HUDEP-2 (cell line): Measurements from ENCODE around the gene ATXN1.

Experiments used
- DNase-seq, 76 experiments: peaks; one replicate each; lab custom pipeline; 2025; ENCODE audit not compliant: unreplicated experiment in 76 of 76; lab: John Stamatoyannopoulos, UW

The ATXN1 gene

DNA sequence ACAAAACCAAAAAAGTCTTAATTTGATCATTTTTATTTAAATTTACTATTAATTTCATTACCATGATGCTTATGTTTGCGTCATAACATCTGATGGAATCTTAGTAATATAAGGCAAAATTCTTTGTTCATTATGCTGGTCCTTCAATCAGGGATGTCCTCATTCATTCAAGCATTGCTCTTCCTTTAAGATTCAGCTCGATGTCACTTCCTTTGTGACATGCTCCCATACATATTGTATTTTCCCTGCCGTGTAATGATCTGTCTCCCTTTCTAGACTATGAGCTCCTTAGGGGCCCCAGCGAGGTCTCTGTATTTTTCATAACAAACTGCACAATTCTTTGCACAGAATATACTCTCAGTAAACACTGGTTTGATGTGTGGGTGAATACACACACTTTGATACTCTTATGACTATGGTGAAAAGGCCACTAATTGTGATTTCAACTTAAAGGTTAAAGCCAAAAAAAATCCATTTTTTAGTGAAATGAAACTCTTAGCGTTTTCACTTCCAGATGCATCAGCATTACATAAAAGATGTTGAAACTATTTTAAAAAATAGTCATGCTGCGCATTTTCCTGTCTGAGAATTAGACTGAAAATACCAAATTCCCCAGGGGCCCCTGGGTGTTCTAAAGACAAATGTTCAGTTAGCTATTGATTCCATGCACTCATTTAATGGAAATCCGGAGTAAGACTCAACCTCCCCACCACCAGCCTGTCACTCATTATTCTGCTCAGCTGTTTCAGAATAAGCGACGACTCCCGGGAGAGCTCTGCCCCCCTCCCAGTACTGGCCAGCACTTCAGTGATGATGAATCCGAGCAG, 169.7 kb downstream of the ATXN1 start:
- DNase-seq = no peak

DNA sequence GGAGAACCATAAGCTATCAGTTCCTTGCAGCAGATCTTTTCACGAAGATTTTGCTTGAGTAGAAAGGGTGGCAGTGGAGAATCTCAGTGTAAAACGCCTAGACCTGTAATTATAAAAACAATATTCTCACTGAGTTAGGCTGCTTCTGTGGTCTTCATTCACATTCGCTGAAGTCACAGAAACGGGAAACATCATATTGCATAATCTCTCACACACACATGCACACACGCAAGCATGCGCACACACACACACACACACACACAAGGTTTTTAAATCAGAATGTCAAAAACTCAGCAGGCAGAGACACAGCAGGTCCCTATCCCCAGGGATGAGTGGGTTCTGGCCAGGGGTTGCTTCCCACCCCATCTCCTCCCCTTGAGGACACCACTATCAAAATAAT, 175.5 kb downstream of the ATXN1 start:
- DNase-seq = no peak

DNA sequence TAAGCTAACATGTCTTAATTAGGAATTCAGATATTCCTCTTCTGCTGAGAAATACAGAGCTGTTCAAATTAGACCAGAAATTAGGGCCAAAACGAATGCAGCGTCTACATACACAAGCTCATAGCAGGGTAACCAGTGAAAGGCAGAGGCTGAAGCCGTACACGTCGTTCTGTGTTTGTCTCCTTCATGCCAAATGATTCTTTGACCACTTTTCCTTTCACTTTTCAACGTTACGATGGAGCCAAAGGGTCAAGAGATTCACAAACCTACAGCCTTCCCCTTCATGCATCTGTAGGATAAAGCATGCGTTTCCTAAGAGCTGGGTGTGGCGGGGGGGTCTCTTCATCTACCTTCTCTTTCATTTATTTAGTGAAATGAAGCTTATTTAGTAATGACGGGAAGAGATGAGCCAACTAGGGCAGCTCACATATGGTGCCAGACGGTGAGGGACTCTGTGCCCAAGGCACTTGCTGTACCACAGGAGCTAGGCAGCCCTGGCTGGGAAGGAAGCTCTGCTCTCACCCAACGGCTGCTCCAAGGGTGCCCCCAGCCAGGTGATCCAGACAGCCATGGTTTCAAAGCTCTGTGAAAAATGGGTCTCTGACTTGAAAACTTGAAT, 178.0 kb downstream of the ATXN1 start:
- DNase-seq = no peak

DNA sequence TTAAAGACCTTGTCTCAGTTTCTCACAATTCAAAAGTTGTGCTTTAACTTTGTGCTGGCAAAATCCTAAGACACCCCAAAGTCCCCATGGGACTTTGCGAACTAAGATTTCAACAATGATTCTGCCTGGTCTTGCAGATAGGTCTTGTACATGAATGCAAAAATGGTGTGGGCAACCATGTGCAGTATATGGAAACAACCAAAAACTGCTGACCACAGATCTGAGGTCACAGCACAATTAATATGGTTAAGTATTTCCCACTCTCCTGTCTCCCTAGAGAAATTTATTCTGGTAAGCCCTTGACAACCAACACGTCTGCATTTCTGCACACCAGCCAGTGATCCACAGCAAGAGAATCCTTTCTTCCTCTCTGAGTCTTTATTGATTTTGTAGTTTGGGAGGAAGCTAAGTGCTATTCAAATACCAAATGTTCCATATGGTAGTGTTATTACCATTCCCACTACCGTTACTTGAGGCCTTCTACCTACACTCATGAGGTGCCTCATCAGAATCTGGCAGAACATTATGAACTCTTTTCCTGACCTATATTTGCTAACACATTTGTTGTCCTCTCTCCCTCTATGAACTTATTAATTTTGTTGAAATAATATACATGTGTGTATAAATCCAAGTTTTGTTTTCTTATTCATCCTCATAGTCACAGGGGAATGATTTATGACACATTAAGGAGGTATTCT, 178.7 kb downstream of the ATXN1 start:
- DNase-seq = no peak

DNA sequence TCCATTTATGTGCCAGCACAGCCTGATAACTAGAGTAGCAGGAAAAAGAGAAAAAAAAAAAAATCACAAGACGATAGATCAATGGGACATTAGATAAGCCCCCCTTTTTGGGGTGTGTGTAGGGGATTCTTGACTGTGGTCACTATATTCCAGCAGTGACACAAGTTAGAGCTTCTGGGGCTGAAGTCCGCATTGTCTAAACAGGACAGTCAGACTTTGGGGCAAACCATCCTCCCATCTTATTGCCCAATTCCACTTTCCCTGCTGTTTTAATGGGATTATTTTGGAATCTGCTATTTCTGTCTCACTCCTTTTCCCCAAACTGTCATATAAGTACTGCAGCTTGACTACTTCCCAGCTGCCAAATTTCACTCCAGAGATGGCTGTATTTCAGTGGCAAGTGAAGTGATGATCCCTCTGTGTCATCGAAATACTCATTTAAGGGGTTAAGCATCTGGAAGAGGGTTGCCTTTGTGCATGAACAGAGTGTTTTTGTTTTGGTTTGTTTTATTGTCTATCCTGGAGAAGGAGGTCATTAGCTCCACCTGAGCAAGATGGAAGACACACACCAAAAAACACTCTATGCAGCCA, 182.5 kb downstream of the ATXN1 start:
- no peak for DNase-seq

DNA sequence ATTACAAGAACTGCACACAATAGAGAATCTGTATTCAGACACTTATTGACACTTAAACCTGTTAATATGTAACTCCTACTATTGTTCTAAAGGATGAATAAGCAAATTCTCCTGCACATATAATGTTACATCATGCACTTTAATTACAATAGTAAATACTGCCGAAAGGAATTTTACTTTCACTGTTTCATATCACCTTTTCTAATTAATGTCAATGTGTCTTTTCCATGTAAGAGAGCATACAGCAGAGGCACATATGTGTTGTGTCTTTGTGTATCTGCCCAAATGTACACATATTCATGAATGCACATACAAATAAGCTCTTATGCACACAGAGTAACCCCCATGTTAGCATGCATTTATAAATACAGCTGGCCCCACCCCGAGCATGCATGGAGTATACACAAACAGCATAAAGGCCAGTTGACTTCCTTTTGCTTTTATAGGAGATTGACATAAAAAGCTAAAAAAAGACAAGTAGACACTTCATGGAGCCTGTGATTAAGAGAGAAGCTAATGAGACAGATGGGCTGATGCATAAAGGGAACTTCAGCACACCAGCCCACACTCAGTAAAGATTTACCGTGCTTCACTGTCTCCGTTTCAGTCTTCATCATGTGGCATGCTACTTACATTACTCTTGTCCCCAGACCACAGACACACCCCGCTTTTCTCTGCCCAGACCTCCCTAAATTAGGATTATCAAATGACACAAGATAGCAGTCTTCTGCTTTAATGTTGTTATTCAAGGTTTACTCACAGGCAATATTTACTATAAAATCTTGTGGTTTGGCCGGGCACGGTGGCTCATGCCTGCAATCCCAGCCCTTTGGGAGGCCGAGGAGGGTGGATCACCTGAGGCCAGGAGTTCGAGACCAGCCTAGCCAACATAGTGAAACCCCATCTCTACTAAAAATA, 184.6 kb downstream of the ATXN1 start:
- no peak for DNase-seq

DNA sequence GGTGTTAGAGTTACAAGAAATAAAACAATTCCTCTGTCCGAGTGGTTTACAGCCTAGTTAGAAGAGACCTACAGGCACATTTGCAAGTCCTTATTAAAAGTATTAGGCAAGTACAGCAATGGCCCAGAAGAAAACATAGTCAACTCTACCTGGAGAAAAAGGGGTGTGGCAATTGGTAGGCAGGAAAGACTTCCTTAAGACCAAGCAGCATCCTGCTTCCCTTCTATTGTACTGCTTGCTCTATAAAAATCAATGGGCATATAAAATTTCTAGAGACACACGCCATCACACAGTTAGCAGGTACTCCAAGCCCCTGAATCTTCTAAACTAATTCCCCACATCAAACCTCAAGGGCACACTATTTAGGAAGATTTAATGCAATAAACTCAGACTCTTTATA, 185.6 kb downstream of the ATXN1 start:
- DNase-seq = no peak

DNA sequence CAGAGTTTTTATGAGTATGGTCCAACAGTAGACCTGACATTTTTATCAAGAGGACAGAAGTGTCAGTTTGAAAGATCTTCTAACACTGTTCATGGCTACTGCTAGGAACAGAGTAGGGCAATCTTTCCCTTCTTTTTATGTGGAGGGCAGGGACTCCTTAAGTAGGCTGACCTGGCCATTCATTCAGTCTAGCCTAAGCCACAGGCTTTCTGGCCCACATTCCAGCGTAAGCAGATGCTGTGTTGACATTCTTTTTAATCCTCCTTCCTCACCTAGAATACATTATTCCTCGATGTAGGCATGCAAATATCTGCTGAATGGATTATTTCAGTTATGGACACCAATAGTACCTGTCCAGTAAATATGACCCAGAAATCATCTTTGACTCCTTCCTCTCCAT, 188.3 kb downstream of the ATXN1 start:
- no peak for DNase-seq

DNA sequence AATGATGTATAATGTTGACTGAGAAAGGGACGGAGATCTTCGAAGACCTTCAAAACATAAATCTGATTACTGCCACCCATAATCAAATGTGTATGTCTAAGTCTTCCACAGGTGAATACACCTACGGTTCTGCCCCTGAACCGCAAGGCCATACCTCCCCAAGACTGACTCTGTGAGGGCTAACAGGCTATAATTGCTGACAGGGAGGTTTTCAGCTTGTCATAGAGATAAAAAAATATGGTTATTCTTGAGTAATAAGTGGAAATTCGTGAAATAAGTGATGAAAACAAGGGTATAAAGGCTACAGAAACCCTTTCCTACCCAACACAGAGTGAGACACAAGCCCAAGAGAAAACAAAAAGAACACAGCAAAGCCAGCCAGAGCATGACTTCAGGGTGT, 188.9 kb downstream of the ATXN1 start:
- no peak for DNase-seq

DNA sequence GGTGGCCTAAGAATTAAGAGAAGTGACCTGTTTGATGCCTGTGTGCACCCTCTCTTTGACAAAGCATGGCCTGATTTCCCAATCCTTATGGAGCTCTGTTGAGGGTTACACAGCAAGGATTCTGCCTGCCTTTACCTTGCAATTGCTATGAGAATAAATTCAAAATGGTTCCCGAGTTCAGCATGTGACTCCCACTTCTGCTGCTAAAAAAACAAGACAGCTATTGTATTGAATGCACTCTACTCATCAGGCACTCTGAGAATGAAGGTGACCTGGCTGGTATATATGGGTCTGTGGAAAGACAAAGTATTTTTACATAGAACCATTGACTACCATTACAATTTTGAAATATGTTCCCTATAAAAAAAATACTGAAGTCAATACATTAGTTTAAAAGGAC, 190.3 kb downstream of the ATXN1 start:
- no peak for DNase-seq

DNA sequence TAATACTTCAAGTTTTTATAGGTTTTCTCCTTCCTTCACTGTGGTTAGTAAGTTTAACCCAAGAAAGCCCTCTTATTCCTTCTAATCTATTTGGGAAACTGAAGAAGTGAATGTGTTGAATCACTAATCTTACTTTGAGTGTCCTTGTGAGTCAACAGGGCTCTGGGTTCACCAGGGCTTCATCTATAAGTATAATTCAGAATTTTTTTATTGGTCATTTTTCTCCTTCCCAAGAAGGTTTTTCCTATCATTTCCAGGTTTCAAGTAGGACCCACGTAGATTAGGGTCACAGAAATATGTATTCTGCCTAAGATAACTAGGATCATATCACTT, 191.1 kb downstream of the ATXN1 start:
- no peak for DNase-seq

DNA sequence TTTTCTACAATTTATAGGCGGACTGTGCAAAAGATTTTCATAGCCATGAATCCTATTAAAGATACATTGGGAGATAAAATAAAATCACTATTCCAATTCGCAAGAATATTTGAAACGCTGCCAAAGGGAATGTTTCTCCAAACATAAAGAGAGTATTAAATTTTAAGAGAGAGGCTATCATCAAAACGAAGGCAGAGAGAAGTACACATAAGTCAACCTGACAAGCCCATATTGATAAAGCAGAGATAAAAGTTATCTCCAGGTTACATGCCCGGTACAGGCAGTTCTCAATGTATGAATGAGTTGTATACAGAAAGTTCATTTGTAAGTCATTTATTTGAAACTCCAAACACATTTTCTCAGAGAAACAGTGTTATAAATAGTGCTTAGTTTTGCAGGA, 193.1 kb downstream of the ATXN1 start:
- no peak for DNase-seq

DNA sequence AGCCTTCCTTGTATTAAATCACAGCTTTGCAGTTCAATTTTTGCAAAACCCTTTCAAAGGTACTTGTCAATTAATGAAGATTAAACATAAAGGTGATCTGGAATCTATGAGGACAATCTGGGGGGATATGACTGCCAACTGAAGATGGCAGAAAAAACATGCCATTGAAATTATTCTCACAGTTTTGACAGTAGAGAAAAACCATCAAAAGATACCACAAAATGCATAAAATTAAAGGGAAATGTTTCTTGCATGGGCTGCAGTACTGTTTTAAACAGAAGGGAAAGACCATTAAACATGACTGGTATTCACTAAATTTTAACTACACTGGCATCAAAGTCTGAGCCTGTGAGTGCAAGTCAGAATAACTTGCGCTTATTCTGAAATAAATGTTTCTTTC, 194.2 kb downstream of the ATXN1 start:
- no peak for DNase-seq

DNA sequence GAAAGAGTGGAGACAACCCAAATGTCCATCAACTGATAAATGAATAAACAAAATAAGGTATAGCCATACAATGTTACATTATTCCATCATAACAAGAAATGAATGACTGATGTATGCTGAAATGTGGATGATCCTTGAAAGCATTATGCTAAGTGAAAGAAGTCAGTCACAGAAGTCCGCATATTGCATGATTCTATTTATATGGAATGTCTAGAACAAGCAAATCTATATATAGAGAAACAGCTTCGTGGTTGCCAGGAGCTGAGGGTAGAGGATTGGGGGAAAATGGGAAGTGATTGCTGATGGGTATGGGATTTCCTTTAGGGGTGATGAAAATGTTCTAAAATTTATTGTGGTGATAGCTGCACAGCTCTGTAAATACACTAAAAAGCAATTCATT, 196.8 kb downstream of the ATXN1 start:
- DNase-seq = no peak

DNA sequence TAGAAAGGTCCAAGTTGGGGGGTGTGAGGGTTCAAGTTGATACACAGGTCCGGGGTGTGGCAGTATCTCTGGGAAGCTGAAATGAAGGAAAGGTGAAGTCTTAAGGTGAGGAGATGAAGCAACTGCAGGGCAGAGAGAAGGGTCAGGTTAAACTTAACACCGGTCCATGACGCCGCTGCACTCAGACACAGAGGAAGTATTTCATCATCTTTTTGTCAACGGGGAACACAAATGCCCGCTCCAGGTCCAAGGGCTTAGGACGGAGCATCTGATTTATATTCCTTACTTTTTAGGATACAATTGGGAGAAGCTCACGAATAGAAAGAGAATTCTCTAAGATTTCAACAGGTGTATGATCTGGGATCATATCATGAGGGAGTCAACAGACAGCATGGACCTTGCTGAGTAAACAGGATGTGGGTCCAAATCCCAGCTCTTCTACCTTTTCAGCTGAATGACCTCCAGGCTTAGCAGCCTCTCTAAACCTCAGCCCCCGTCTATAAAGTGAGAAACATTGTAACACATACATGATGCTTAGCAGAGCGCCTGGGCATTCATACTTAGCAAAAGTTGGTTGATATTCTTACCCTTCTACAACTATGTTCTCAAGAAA, 197.5 kb downstream of the ATXN1 start:
- no peak for DNase-seq

DNA sequence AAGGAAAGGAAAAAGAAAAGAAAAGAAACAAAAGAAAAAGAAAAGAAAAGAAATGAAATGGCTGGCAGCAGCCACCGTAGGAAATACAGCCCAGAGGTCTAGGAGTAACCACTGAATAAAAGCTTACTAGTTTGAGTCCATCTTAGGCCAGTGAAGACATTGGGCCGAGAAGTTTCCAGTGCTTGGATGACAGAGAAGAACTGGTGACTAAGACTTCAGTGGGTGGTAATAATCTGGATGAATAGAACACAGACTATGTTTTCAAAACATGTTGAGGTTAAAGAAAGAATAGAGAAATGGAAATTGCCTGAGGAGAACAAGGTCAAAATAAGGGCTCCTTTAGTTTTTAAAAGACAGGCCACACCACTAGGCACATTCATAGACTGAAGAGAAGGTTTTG, 198.8 kb downstream of the ATXN1 start:
- DNase-seq = no peak

DNA sequence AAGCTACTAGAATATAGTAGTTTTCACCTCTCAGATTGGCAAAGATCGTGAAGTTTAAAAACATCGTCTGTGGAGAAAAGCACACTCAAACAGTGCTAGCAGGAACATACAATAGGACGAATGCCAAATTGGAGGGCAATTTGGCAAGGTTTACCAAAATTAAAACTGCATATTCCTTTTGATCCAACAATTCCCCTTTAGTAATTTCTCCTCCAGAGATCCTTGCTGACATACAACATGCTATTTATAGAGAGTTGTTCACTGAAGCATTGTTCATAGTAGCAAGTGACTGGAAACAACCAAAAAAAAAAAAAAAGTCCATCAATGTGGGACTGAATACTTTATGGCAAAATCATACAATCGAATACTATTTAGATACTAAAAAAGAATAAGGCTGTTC, 202.2 kb downstream of the ATXN1 start:
- no peak for DNase-seq

DNA sequence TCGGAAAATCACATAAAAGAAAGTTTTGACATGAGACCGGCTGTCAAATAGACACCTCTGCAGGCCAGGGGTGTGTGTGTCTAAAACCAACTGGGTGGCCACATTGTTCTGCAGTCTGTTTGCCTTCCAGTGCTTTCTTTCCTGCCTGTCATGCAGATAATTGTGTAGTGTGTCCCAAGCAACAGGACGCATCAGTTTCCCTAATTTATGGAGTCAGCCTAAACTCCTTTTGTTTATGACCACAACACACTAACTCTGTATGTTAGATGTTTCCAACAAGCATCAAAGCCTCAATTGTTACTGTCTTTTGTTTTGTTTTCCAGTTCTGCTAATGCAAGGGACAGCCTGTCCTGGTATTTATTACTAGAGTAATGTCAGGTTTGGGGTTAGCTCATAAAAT, 205.7 kb downstream of the ATXN1 start:
- DNase-seq = no peak

DNA sequence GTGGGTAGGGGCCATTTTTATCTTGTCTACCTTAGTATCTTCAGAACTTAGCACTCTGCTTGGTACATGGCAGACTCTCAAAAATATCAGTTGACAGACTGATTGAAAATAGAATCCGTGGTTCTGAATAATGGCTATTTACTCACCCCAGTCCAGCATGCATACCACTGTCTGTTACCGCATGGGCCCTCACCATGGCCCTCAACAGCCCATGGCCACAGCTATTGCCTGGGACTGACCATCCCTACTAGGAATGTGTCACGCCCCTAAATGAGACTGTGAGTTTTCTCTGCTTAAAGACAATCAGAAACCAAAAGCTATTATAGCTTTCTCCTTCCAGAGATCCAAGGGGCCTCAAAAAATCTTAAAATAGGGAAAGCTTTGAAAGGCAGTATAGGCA, 207.7 kb downstream of the ATXN1 start:
- DNase-seq = no peak

DNA sequence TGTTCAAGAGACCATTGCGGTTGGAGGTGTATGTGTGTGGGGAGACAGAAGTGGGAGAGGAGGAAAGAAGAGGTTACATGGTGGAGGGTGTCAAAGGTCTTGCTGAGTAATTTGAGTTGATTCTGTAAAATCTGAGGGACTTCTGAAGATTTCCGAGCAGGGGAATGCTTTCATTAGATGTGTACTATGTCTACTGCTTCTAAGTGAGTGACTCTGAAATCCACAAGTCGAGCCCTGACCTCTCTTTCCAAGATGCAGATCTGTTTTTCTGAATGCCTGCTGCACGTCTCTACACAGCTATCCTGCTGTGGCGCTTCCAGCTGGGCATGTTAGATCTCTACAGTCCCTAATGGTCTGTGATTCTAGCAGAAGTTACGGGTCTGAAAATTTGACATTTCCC, 209.8 kb downstream of the ATXN1 start:
- DNase-seq = no peak
